Common myeloid progenitor, CD34-positive (primary cell): ENCODE results near the gene HOXB5.

Experiments
- CTCF ChIA-PET: fragments of 350-600 bp; sonication (Branson Sonifier 250); formaldehyde crosslinking; loops from one replicate; lab custom pipeline; 2021; ENCODE audit warnings: antibody characterized with exemption; lab: Charles Lee
- POLR2A ChIA-PET: fragments of 350-600 bp; sonication (Branson Sonifier 250); formaldehyde crosslinking; loops from one replicate; lab custom pipeline; 2021; ENCODE audit warnings: antibody characterized with exemption; lab: Charles Lee
- DNase-seq, 3 donors: peaks; one replicate each; pipeline versions ENCODE4 v3.0.0 to v3.0.0-alpha.2; 2013
- H3K27ac ChIP-seq, 2 experiments: 1 replicate in 1 of 2; 2 replicates in 1 of 2; pipeline ENCODE4 v1.7.0; 2013; ENCODE audit warnings: inconsistent platforms in 2 of 2, low read length in 2 of 2, mild to moderate bottlenecking in 2 of 2, low read depth in 1 of 2, moderate library complexity in 1 of 2; ENCODE audit not compliant: severe bottlenecking in 2 of 2, insufficient read depth in 1 of 2, poor library complexity in 1 of 2
- H3K27me3 ChIP-seq, 5 experiments: replicated peaks in 2 of 5; 1 replicate in 3 of 5; 2 replicates in 2 of 5; pipeline versions ENCODE4 v1.6.1 to v1.7.0; 2013; ENCODE audit warnings: low read length in 4 of 5, mild to moderate bottlenecking in 2 of 5, moderate library complexity in 2 of 5, inconsistent platforms in 1 of 5; ENCODE audit not compliant: insufficient read depth in 5 of 5, control insufficient read depth in 4 of 5
- H3K36me3 ChIP-seq, 4 experiments: 1 replicate in 2 of 4; 2 replicates in 2 of 4; pipeline versions ENCODE4 v1.6.1 to v1.7.0; 2013; ENCODE audit warnings: low read length in 3 of 4, control low read depth in 1 of 4, mild to moderate bottlenecking in 1 of 4; ENCODE audit not compliant: control insufficient read depth in 4 of 4, insufficient read depth in 4 of 4
- H3K4me1 ChIP-seq, 4 experiments: 1 replicate in 3 of 4; 2 replicates in 1 of 4; pipeline versions ENCODE4 v1.6.1 to v1.7.1; 2013; ENCODE audit warnings: low read length in 3 of 4, mild to moderate bottlenecking in 3 of 4, control low read depth in 1 of 4, inconsistent platforms in 1 of 4, moderate library complexity in 1 of 4; ENCODE audit not compliant: control insufficient read depth in 4 of 4, insufficient read depth in 4 of 4; ENCODE audit errors: control extremely low read depth in 1 of 4
- H3K4me3 ChIP-seq, 7 experiments: 1 replicate in 4 of 7; 2 replicates in 3 of 7; pipeline versions ENCODE4 v1.5.1 to v1.7.0; 2013; ENCODE audit warnings: mild to moderate bottlenecking in 7 of 7, low read length in 6 of 7, moderate library complexity in 6 of 7, inconsistent platforms in 2 of 7, low read depth in 2 of 7, control low read depth in 1 of 7; ENCODE audit not compliant: insufficient read depth in 4 of 7, control insufficient read depth in 1 of 7; ENCODE audit errors: extremely low read depth in 1 of 7
- H3K9me3 ChIP-seq, 5 experiments: 1 replicate in 4 of 5; 2 replicates in 1 of 5; pipeline versions ENCODE4 v1.6.1 to v1.7.1; 2013; ENCODE audit warnings: low read length in 4 of 5, mild to moderate bottlenecking in 2 of 5, inconsistent platforms in 1 of 5, low read depth in 1 of 5, moderate library complexity in 1 of 5; ENCODE audit not compliant: control insufficient read depth in 4 of 5, insufficient read depth in 2 of 5; ENCODE audit errors: control extremely low read depth in 1 of 5
- WGBS: methylation state at CpG from one replicate; pipeline ENCODE4 v1.1.5; 2013; ENCODE audit not compliant: insufficient coverage; 5-methylcytosine and 5-hydroxymethylcytosine counted together

The HOXB5 gene

DNA sequence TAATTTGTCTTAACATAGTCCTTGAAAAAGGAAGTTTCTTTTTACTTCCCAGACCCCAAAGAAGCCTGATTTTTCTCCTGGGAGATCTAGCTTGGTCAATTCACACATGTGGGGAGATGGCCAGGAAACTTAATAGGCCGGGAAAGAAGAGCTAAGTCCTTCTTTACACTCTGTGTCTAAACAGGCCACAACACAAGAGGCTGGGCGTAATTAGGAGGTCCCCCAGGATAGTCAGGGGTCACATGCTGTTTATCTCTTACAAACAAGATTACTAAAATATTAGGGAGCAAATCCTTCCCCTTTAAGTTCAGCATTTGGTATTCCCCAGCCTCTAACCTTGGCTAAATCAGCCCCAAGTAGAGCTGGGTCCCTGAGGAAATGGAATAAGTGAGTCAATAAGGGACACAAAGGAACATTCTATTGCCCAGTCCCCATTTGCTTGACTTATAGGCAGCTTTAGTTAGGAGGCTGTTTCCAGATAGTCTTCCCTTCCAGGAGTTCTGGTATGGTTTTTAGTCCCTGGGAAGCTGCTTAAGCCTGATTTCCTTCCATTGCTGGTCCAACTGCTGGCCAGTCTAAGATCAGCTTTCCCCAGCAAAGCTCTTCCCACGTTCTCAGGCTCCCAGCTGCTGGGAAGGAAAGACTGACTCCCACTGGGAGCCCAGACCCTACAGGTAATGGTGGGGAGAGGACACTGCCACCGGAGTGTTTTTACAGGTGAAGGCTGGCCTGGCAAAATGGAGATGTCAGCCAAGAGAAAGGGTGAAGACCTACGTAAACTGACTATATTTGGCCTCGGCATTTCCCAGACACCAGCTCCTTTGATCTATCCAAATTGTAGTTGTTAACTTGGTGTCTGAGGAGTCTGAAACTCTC lies 46.6 kb upstream of the HOXB5 start:
- ChIA-PET CTCF (interaction anchor here (0.5 to 1.9 kb wide), 10 partner anchors 8 to 264 kb away, joined by 3 to 6 read pairs (median 4); no protein-coding TSS in a partner anchor), POLR2A (interaction anchor here (0.6 kb wide), 1 partner anchor 591 kb away, joined by 3 read pairs; no protein-coding TSS in a partner anchor)
- no peak for DNase-seq
- Histone ChIP-seq H3K4me1 (peaks cover 0 to 12% (median 4%) of the 10 kb centered on the region in 4 experiments), H3K27ac (no peak overlapping the region), H3K36me3 (no peaks in the 10 kb centered on the region), H3K27me3 (peaks cover 12 to 98% (median 69%) of the 10 kb centered on the region in 5 experiments), H3K9me3 (no peaks in the 10 kb centered on the region), H3K4me3 (no peak overlapping the region)
- WGBS: 96% methylated on average over 3 of the region's 6 CpGs

DNA sequence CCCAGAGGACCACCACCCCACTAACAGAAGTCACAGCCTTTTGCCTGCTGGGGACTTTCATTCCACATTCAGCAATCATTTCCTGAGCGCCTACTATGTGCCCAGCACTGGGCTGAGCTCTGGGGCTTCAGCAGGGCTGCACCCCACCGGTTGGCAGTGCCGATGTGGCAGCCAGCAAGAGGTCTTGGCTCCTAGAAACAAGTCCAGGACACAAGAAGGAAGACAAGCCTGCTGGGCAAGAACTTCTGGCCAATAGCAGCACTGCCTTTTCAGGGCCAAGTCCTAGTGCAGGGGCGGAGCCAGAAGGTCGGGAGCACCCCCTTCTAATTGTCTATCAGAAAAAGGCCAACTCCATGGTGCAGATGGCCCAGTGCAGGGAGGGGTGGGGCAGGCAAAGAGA lies 45.6 kb upstream of the HOXB5 start:
- H3K27ac ChIP-seq: no peak overlapping the region
- DNase-seq: no peak
- no peaks in the 10 kb centered on the region for H3K9me3 ChIP-seq
- POLR2A ChIA-PET: no interaction called here
- no peaks in the 10 kb centered on the region for H3K36me3 ChIP-seq
- no peak overlapping the region for H3K4me3 ChIP-seq
- H3K27me3 ChIP-seq: peaks cover 12 to 97% (median 72%) of the 10 kb centered on the region in 5 experiments
- CTCF ChIA-PET: interaction anchor here (1.1 to 1.5 kb wide), 2 partner anchors 10 to 100 kb away, joined by 3 to 4 read pairs; no protein-coding TSS in a partner anchor
- WGBS: 80% methylated on average over 5 of the region's 5 CpGs
- H3K4me1 ChIP-seq: peaks cover 0 to 12% (median 4%) of the 10 kb centered on the region in 4 experiments

DNA sequence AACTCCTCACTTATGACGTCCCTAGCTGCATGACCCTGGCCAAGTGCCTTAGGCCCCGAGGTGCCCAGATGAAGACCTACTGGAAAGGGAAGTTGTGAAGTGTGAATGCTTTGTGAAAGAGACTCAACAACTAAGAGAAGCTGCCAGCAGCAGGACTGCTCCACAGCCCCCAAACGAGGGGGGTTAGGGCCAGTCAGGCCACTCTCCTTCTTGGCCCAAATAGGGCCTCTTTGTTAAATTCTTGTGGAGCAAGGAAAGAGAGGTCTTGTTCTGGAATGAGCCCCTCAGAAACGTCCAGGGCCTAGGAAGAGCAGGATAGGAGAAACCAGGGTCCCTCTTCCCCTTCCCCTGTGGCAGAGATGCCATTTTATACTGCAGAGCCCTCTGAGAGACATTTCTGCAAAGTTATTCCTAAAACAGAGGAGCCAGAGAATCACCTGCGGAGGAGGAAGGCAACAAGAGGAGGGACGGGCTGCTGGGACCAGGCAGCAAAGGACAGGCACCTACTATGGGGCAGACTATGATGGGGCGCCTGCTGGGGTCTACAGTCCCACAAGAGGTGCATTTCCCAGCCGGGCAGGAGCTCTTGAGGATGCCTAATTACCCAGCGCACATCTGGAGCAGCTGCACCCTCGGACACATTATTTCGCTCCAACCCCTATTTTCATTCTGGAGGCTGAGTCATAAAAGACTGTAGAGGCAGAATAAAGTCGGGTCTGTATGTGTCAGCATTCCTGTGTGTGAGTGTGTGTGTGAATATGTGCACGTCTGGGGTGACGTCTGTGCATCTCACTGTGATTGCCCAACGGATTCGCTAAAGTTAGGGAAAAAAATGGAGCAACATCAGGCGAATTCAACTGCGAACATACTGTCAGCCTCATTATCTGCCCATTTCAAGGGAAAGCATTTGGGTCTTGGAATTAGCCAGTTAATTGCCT lies 44.0 kb upstream of the HOXB5 start:
- CTCF ChIA-PET: interaction anchor here (1.0 to 3.5 kb wide), 15 partner anchors 9 to 241 kb away, joined by 3 to 27 read pairs (median 5); partner anchors contain the start of genes HOXB8 and HOXB9
- no peak overlapping the region for H3K27ac ChIP-seq
- WGBS: 90% methylated on average over 15 of the region's 18 CpGs
- peaks cover 0 to 18% (median 9%) of the 10 kb centered on the region in 4 experiments for H3K4me1 ChIP-seq
- H3K36me3 ChIP-seq: no peaks in the 10 kb centered on the region
- no peaks in the 10 kb centered on the region for H3K9me3 ChIP-seq
- POLR2A ChIA-PET: no interaction called here
- H3K4me3 ChIP-seq: no peak overlapping the region
- DNase-seq: no peak
- peaks cover 6 to 97% (median 69%) of the 10 kb centered on the region in 5 experiments for H3K27me3 ChIP-seq

DNA sequence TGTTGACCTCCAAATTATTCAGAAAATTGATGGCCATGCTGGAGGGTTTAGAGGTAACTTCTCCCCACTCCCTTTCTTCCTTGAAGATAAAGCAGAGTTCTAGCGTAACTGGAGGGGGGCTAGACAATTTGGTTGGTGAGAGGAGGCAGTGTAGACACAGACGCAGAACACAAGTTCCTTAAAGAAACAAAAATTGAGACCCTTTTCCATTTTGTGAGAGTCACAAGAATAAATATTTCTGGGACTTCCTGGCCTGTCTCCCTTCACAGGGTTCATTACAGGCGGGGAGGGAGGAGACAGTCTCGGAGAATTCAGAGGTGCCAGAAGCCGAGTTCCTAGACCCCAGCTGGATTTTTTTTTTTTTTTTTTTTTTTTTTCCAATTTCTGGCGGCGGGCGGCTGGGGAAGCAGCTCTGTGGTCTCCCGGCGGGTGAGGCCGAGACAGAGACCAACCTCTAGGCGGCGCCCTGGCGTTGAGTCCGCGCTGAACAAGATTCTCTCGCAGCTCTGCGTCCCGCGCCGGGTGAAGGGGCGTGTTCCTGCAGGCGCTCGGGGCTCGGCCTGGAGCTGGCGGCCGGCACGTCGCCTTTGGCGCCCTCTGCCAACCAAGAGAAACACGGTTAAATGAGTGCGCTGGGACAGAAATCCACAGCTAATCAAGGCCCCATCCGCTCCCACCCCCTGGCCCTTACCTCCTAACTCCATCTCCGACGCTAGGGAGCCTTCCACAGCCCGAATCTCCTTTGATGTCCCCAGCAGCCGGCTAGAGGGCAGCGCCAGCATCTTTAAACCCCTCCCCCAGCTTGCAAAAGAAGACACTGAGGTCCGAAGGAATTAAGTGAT lies 42.8 kb upstream of the HOXB5 start:
- Histone ChIP-seq H3K4me3 (peak overlapping the region in 2 of 7 experiments; percentile 8 to 42), H3K36me3 (no peaks in the 10 kb centered on the region), H3K27me3 (peaks cover 6 to 97% (median 67%) of the 10 kb centered on the region in 5 experiments), H3K27ac (no peak overlapping the region), H3K9me3 (no peaks in the 10 kb centered on the region), H3K4me1 (peaks cover 0 to 14% (median 6%) of the 10 kb centered on the region in 4 experiments)
- ChIA-PET POLR2A (interaction anchor here (0.9 kb wide), 1 partner anchor 10 kb away, joined by 3 read pairs; the partner anchor contains the start of gene HOXB9), CTCF (interaction anchor here (0.8 to 3.5 kb wide), 21 partner anchors 8 to 249 kb away, joined by 3 to 27 read pairs (median 4); partner anchors contain the start of genes HOXB8 and HOXB9)
- WGBS: 1% methylated on average over 26 of the region's 39 CpGs
- DNase-seq: peak; percentile 91 to 92 (median 91)

DNA sequence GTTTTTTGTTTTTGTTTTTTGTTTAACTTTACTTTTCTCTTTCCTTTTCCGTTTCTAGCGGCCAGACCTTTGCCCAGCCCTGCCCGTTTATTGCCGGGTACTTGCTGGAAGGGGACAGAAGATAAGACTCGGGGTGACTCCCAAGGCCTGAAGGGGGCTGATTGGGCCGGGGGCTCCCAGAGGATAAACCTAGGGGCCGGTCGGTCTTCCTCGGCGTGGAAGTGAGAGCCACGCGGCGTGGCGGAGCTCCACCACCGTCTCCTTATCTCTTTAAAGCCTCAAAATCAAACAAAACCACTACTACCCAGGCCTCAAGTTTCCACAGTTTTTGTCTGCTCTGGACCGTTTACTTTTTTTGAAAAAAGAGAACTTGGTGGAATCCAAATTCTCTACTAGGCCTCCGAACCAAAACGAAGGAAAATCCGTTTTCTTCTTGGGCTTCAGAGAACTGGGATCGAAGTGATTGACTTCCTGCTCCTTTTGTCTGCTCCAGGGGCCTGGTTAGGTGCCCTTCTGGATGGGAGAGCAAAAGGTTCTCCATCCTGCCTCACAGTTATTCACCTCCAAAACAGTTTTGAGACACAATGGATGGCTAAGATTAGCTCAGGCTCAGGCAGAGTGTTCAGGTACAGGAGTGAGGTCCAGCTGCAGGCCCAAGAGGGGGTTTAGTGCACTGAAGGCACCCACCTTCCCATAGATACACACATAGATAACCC lies 41.1 kb upstream of the HOXB5 start:
- no peak for DNase-seq
- POLR2A ChIA-PET: no interaction called here
- H3K27me3 ChIP-seq: peaks cover 13 to 97% (median 64%) of the 10 kb centered on the region in 5 experiments

More for the DNA sequence above, 41.1 kb upstream of the HOXB5 start:
- H3K4me1 ChIP-seq: peaks cover 0 to 14% (median 6%) of the 10 kb centered on the region in 4 experiments
- CTCF ChIA-PET: interaction anchor here (2.5 to 3.5 kb wide), 3 partner anchors 9 to 20 kb away, joined by 8 to 27 read pairs (median 14); partner anchors contain the start of genes HOXB8 and HOXB9
- H3K36me3 ChIP-seq: no peaks in the 10 kb centered on the region
- H3K9me3 ChIP-seq: no peaks in the 10 kb centered on the region
- H3K4me3 ChIP-seq: no peak overlapping the region
- WGBS: 59% methylated on average over 8 of the region's 20 CpGs
- H3K27ac ChIP-seq: no peak overlapping the region
